Measurements from ENCODE around the gene CLEC16A. TPM values are rescaled to one million over a fixed set of nuclear protein-coding genes. Genes with fewer than 3 reads are reported as not detected.

Gene CLEC16A
- total and polyA plus RNA-seq, 2 experiments from 2014 or later, result 9.9 to 24.1 TPM

DNA sequence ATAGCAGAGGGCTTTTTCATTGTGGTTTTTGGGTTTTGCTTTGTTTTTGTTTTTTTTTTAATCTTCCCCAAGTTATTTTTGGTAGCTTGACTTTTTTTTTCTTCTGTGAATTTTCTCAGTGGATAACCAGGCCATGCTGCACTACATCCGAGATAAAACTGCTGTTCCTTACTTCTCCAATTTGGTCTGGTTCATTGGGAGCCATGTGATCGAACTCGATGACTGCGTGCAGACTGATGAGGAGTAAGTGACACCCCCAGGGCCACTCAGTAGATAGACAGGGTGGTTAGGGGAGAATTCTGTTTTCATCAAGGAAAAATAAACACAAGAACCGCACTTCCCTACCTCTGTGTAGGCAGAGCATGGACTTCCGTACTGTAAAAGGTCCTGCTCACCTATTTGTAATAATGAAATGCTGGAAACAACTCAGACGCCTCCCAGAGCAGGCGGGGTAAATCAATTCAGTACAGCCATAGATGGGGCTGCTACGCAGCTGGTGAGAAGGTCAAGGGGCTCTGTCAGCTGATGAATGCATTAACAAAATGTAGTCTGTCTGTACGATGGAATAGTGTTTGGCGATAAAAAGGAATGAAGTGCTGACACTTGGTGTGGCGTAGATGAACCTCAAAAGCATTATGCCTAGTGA is 28.6 kb downstream of the CLEC16A start:
- H3K9me3 Mint-ChIP-seq, result no peaks in the 10 kb centered on the region
- Histone ChIP-seq H3K79me2 (replicated peaks; ENCODE audit: insufficient read depth) (no peaks in the 10 kb centered on the region), H3K36me3 (ENCODE audit: insufficient read depth) (peaks cover 3% of the 10 kb centered on the region; the same call in 1 of the 2 replicates), H3F3A (replicated peaks; ENCODE audit: low read depth) (no peaks in the 10 kb centered on the region), H3K27me3 (ENCODE audit: insufficient read depth) (no peaks in the 10 kb centered on the region), H3K9me2 (ENCODE audit: insufficient read depth) (no peaks in the 10 kb centered on the region), H4K20me1 (replicated peaks; ENCODE audit: insufficient read depth) (no peaks in the 10 kb centered on the region), H3K4me3 (no peak overlapping the region), H3K4me1 (ENCODE audit: insufficient read depth) (no peaks in the 10 kb centered on the region), H3K4me2 (no peak overlapping the region), H2AFZ (no peak overlapping the region), H3K27ac (ENCODE audit: low read depth) (no peak overlapping the region)
- H3K36me3 Mint-ChIP-seq (ENCODE audit: low read depth), result no peaks in the 10 kb centered on the region; the same call in 2 of the 3 replicates
- H3K27me3 Mint-ChIP-seq (ENCODE audit: insufficient read depth, low read depth, poor library complexity), result peaks cover 2% of the 10 kb centered on the region
- ATAC-seq, result no peak
- H3K27ac Mint-ChIP-seq, result no peak overlapping the region
- H3K4me1 Mint-ChIP-seq, result peaks cover 6% of the 10 kb centered on the region; the same call in 1 of the 3 replicates
- no peak for TF ChIP-seq CTCF (conservative IDR thresholded peaks at IDR 0.05; ENCODE audit: low read depth in 2 of 2)
- TF ChIP-seq JUNB (IDR thresholded peaks at IDR 0.05; ENCODE audit: unreplicated experiment), result no peak
- TF ChIP-seq POLR2AphosphoS5 (IDR thresholded peaks at IDR 0.05; ENCODE audit: low read depth), result no peak
- TF ChIP-seq, protein P1, sequence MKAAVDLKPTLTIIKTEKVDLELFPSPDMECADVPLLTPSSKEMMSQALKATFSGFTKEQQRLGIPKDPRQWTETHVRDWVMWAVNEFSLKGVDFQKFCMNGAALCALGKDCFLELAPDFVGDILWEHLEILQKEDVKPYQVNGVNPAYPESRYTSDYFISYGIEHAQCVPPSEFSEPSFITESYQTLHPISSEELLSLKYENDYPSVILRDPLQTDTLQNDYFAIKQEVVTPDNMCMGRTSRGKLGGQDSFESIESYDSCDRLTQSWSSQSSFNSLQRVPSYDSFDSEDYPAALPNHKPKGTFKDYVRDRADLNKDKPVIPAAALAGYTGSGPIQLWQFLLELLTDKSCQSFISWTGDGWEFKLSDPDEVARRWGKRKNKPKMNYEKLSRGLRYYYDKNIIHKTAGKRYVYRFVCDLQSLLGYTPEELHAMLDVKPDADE (IDR thresholded peaks at IDR 0.05), result no peak
- TF ChIP-seq ZNF114 (CRISPR knock-in tag; IDR thresholded peaks at IDR 0.05), result no peak
- no peak for TF ChIP-seq STAT1 (IDR thresholded peaks at IDR 0.05; ENCODE audit: unreplicated experiment)
- H3K4me3 Mint-ChIP-seq, result no peak overlapping the region
- DNase-seq (ENCODE audit: low spot score), result no peak

- Histone ChIP-seq H3K36me3 (ENCODE audit: insufficient read depth) (no peaks in the 10 kb centered on the region), H3K9me2 (ENCODE audit: insufficient read depth) (no peaks in the 10 kb centered on the region), H3K4me3 (no peak overlapping the region), H3K27ac (ENCODE audit: low read depth) (no peak overlapping the region), H3K79me2 (replicated peaks; ENCODE audit: insufficient read depth) (no peaks in the 10 kb centered on the region), H2AFZ (no peak overlapping the region), H3K27me3 (ENCODE audit: insufficient read depth) (no peaks in the 10 kb centered on the region), H4K20me1 (replicated peaks; ENCODE audit: insufficient read depth) (no peaks in the 10 kb centered on the region), H3F3A (replicated peaks; ENCODE audit: low read depth) (0 out of 2 replicates have a peak, but pooled peaks cover 5% of the 10 kb centered on the region), H3K4me1 (ENCODE audit: insufficient read depth) (no peaks in the 10 kb centered on the region), H3K4me2 (no peak overlapping the region)
- Mint-ChIP-seq H3K4me3 (no peak overlapping the region), H3K27me3 (ENCODE audit: insufficient read depth, low read depth, poor library complexity) (peaks cover under 1% of the 10 kb centered on the region), H3K4me1 (peaks cover 12% of the 10 kb centered on the region), H3K9me3 (no peaks in the 10 kb centered on the region), H3K27ac (0 out of 2 replicates have a peak overlapping the region, but pooled peaks have one; percentile 31), H3K36me3 (ENCODE audit: low read depth) (no peaks in the 10 kb centered on the region)
- ATAC-seq, result no peak
- no peak for TF ChIP-seq ZNF462 (CRISPR knock-in tag; IDR thresholded peaks at IDR 0.05)
- DNase-seq (ENCODE audit: low spot score), result no peak
Observed at GRCh38 chr16:10976634-10977033, 32.3 kb downstream of the CLEC16A start.

Measured in GM23338 (cell line).